GM23338 (cell line): ENCODE data around the gene RBL2. TPM values are rescaled to one million over a fixed set of nuclear protein-coding genes. Genes with fewer than 3 reads are reported as not detected.

Experiments used
- ATAC-seq: fragments of 200-7000 bp; cut with Tn5 transposase; 3 replicates; pipeline ENCODE4 v1.9.1; 2020
- DNase-seq: peaks from one replicate; pipeline ENCODE4 v3.0.0-alpha.2; 2015; ENCODE audit warnings: low spot score
- H2AFZ ChIP-seq: fragments of 200-600 bp; sonication (generic); 2 replicates; pipeline ENCODE4 v1.8.0; 2016; ENCODE audit warnings: antibody characterized with exemption, mild to moderate bottlenecking, moderate library complexity
- H3F3A ChIP-seq: fragments of 200-600 bp; sonication (generic); replicated peaks from 2 replicates; pipeline ENCODE4 v1.8.0; 2017; ENCODE audit warnings: antibody characterized with exemption, mixed run types, low read depth
- H3K27ac ChIP-seq: fragments of 200-600 bp; sonication (generic); 2 replicates; pipeline ENCODE4 v1.6.1; 2016; ENCODE audit warnings: low read depth
- H3K27me3 ChIP-seq: fragments of 200-600 bp; sonication (generic); 2 replicates; pipeline ENCODE4 v1.8.0; 2016; ENCODE audit warnings: mild to moderate bottlenecking, mixed run types, moderate library complexity; ENCODE audit not compliant: insufficient read depth
- H3K36me3 ChIP-seq: fragments of 200-600 bp; sonication (generic); 2 replicates; pipeline ENCODE4 v1.8.0; 2016; ENCODE audit warnings: mild to moderate bottlenecking; ENCODE audit not compliant: insufficient read depth
- H3K4me1 ChIP-seq: fragments of 200-600 bp; sonication (generic); 2 replicates; pipeline ENCODE4 v1.8.0; 2016; ENCODE audit warnings: mild to moderate bottlenecking, moderate library complexity; ENCODE audit not compliant: insufficient read depth
- H3K4me2 ChIP-seq: fragments of 200-600 bp; sonication (generic); 2 replicates; pipeline ENCODE4 v1.7.1; 2017; ENCODE audit warnings: mixed run types
- H3K4me3 ChIP-seq: fragments of 200-600 bp; sonication (generic); 2 replicates; pipeline ENCODE4 v1.6.1; 2016; ENCODE audit warnings: mixed run types
- H3K79me2 ChIP-seq: fragments of 200-600 bp; sonication (generic); replicated peaks from 2 replicates; pipeline ENCODE4 v1.8.0; 2017; ENCODE audit warnings: mild to moderate bottlenecking; ENCODE audit not compliant: insufficient read depth
- H3K9me2 ChIP-seq: fragments of 200-600 bp; sonication (generic); 2 replicates; pipeline ENCODE4 v1.8.0; 2017; ENCODE audit not compliant: insufficient read depth
- H4K20me1 ChIP-seq: fragments of 200-600 bp; sonication (generic); replicated peaks from 2 replicates; pipeline ENCODE4 v1.8.0; 2017; ENCODE audit warnings: mild to moderate bottlenecking; ENCODE audit not compliant: insufficient read depth
- H3K27ac Mint-ChIP-seq: 2 replicates; pipeline ENCODE4 v1.8.0; 2020; ENCODE audit warnings: inconsistent platforms, mild to moderate bottlenecking, moderate library complexity, mixed read lengths
- H3K27me3 Mint-ChIP-seq: 3 replicates; pipeline ENCODE4 v1.8.0; 2022; ENCODE audit warnings: low read depth, mild to moderate bottlenecking, moderate library complexity, mixed read lengths, inconsistent platforms; ENCODE audit not compliant: insufficient read depth, poor library complexity
- H3K36me3 Mint-ChIP-seq: 3 replicates; pipeline ENCODE4 v1.8.0; 2021; ENCODE audit warnings: low read depth, mild to moderate bottlenecking, inconsistent platforms, moderate library complexity, mixed read lengths
- H3K4me1 Mint-ChIP-seq: 3 replicates; pipeline ENCODE4 v1.8.0; 2020; ENCODE audit warnings: mild to moderate bottlenecking, inconsistent platforms, mixed read lengths
- H3K4me3 Mint-ChIP-seq: 3 replicates; pipeline ENCODE4 v1.8.0; 2021; ENCODE audit warnings: moderate library complexity, mild to moderate bottlenecking, inconsistent platforms, mixed read lengths
- H3K9me3 Mint-ChIP-seq: 3 replicates; pipeline ENCODE4 v1.8.0; 2020; ENCODE audit warnings: moderate library complexity, mild to moderate bottlenecking, inconsistent platforms, mixed read lengths
- CREB1 ChIP-seq: fragments of 250-450 bp; sonication (Bioruptor Pico); IDR thresholded peaks from 2 replicates; pipeline ENCODE4 v1.5.0; 2020; ENCODE audit warnings: low read depth, mild to moderate bottlenecking, moderate library complexity
- CTCF ChIP-seq, 2 experiments: fragments of 200-600 bp in 1 of 2; sonication (generic) in 1 of 2; conservative IDR thresholded peaks; 2 replicates each; pipeline versions ENCODE4 v1.5.1 to v1.6.1; 2016 to 2017; ENCODE audit warnings: antibody characterized with exemption in 2 of 2, low read depth in 2 of 2, mild to moderate bottlenecking in 2 of 2, moderate library complexity in 1 of 2
- ETS1 ChIP-seq: IDR thresholded peaks from 2 replicates; pipeline ENCODE4 v1.6.1; 2016; ENCODE audit warnings: antibody characterized with exemption
- EZH2 ChIP-seq: fragments of 200-600 bp; sonication (generic); IDR thresholded peaks from one replicate; pipeline ENCODE4 v1.8.0; 2017; ENCODE audit warnings: antibody characterized with exemption, mild to moderate bottlenecking, low read depth; ENCODE audit not compliant: unreplicated experiment
- EZH2phosphoT487 ChIP-seq: fragments of 200-600 bp; sonication (generic); IDR thresholded peaks from one replicate; pipeline ENCODE4 v1.8.1; 2018; ENCODE audit warnings: antibody characterized with exemption; ENCODE audit not compliant: unreplicated experiment
- JUNB ChIP-seq: IDR thresholded peaks from one replicate; pipeline ENCODE4 v1.6.1; 2016; ENCODE audit warnings: antibody characterized with exemption; ENCODE audit not compliant: unreplicated experiment
- NANOG ChIP-seq: IDR thresholded peaks from 2 replicates; pipeline ENCODE4 v1.6.1; 2016; ENCODE audit warnings: antibody characterized with exemption, borderline replicate concordance
- POLR2AphosphoS5 ChIP-seq: IDR thresholded peaks from 2 replicates; pipeline ENCODE4 v1.6.1; 2016; ENCODE audit warnings: antibody characterized with exemption, low read depth
- STAT1 ChIP-seq: IDR thresholded peaks from one replicate; pipeline ENCODE4 v1.6.1; 2016; ENCODE audit warnings: antibody characterized with exemption; ENCODE audit not compliant: unreplicated experiment
- ZNF114 ChIP-seq: fragments of 250-450 bp; sonication (Bioruptor Pico); IDR thresholded peaks from 2 replicates; pipeline ENCODE4 v1.5.0; 2020; ENCODE audit warnings: mild to moderate bottlenecking, moderate library complexity
- ZNF462 ChIP-seq: fragments of 250-450 bp; sonication (Bioruptor Pico); IDR thresholded peaks from 2 replicates; pipeline ENCODE4 v1.5.0; 2020; ENCODE audit warnings: mild to moderate bottlenecking, moderate library complexity
- polyA plus RNA-seq: library from polyadenylated mRNA; unstranded; fragments of >200 nt; fragmentation: Nextera tagmentation; extraction: Ambion mirVana; gene quantifications from 2 replicates; pipeline ENCODE4 v1.2.1, GENCODE V29; 2016
- total RNA-seq: library from RNA; depleted of rRNA; stranded (reverse); fragments of >200 nt; shearing (Covaris generic); gene quantifications from 2 replicates; pipeline ENCODE4 v1.2.3, GENCODE V29; 2014

Gene RBL2
- total and polyA plus RNA-seq, 2 experiments from 2014 or later, result 15.4 to 43.3 TPM

GRCh38 chr16:53465606-53466280 is 31.5 kb downstream of the RBL2 start (continued):
- TF ChIP-seq ZNF462 (CRISPR knock-in tag), result no peak

- Histone ChIP-seq H2AFZ (no peak overlapping the region), H3F3A (no peaks in the 10 kb centered on the region), H3K9me2 (no peaks in the 10 kb centered on the region), H3K36me3 (peaks cover 23% of the 10 kb centered on the region), H3K4me3 (no peak overlapping the region), H3K4me1 (no peaks in the 10 kb centered on the region), H3K4me2 (no peak overlapping the region), H3K27me3 (no peaks in the 10 kb centered on the region), H4K20me1 (peaks cover 8% of the 10 kb centered on the region; the same call in 1 of the 2 replicates), H3K79me2 (no peaks in the 10 kb centered on the region), H3K27ac (no peak overlapping the region)
- Mint-ChIP-seq H3K4me1 (no peaks in the 10 kb centered on the region), H3K4me3 (no peak overlapping the region), H3K9me3 (no peaks in the 10 kb centered on the region), H3K27me3 (peaks cover 1% of the 10 kb centered on the region), H3K27ac (no peak overlapping the region), H3K36me3 (peaks cover 37% of the 10 kb centered on the region)
- ATAC-seq (no peak), DNase-seq (no peak)
- TF ChIP-seq CTCF (conservative IDR thresholded peaks at IDR 0.05; ENCODE audit: low read depth in 2 of 2), result no peak
- no peak for TF ChIP-seq EZH2phosphoT487
- TF ChIP-seq JUNB, result no peak
- TF ChIP-seq CREB1 (CRISPR knock-in tag), result no peak
- TF ChIP-seq POLR2AphosphoS5, result no peak
- TF ChIP-seq STAT1, result no peak
- TF ChIP-seq NANOG, result no peak
- TF ChIP-seq EZH2, result no peak
- TF ChIP-seq ETS1, result no peak
- TF ChIP-seq ZNF114 (CRISPR knock-in tag), result no peak
Observed at GRCh38 chr16:53476867-53477266, 42.6 kb downstream of the RBL2 start.
